WTC11 (cell line): ENCODE results near the gene CASP3. TPM values are rescaled to one million over a fixed set of nuclear protein-coding genes. Genes with fewer than 3 reads are reported as not detected.

Experiments
- ATAC-seq: fragments of 200-7000 bp; cut with Tn5 transposase; 2 replicates; pipeline ENCODE4 v1.10.0; 2021; ENCODE audit warnings: mild to moderate bottlenecking, moderate library complexity
- CTCF ChIA-PET: fragments of 300-600 bp; sonication (Branson Sonifier 250); formaldehyde crosslinking; loops from one replicate; lab custom pipeline; 2021; ENCODE audit warnings: antibody characterized with exemption; lab: Charles Lee
- POLR2A ChIA-PET: fragments of 350-600 bp; sonication (Branson Sonifier 250); formaldehyde crosslinking; loops from one replicate; lab custom pipeline; 2021; ENCODE audit warnings: antibody characterized with exemption; lab: Charles Lee
- DNase-seq: peaks from one replicate; pipeline ENCODE4 v3.0.0; 2021; ENCODE audit warnings: low spot score
- H3K27ac Mint-ChIP-seq: 2 replicates; pipeline ENCODE4 v1.8.0; 2021; ENCODE audit warnings: mixed read lengths
- H3K27me3 Mint-ChIP-seq: 2 replicates; pipeline ENCODE4 v1.8.0; 2021; ENCODE audit warnings: low read depth, mild to moderate bottlenecking, moderate library complexity, mixed read lengths
- H3K36me3 Mint-ChIP-seq: 2 replicates; pipeline ENCODE4 v1.8.0; 2021; ENCODE audit warnings: mixed read lengths
- H3K4me1 Mint-ChIP-seq: 2 replicates; pipeline ENCODE4 v1.8.0; 2022; ENCODE audit warnings: mixed read lengths
- H3K4me3 Mint-ChIP-seq: 2 replicates; pipeline ENCODE4 v1.8.0; 2021; ENCODE audit warnings: mild to moderate bottlenecking, moderate library complexity, mixed read lengths
- H3K9me3 Mint-ChIP-seq: 2 replicates; pipeline ENCODE4 v1.8.0; 2021; ENCODE audit warnings: mixed read lengths
- CBFB ChIP-seq: sonication (generic); formaldehyde crosslinking; IDR thresholded peaks from 2 replicates; pipeline ENCODE4 v1.8.1; 2022; ENCODE audit warnings: mild to moderate bottlenecking, low read depth, missing genetic modification reagents
- ERG ChIP-seq: fragments of 250-450 bp; sonication (Bioruptor Pico); IDR thresholded peaks from 2 replicates; pipeline ENCODE4 v1.8.0; 2021; ENCODE audit warnings: mild to moderate bottlenecking
- ESRRA ChIP-seq: sonication (generic); formaldehyde crosslinking; IDR thresholded peaks from 2 replicates; pipeline ENCODE4 v1.8.1; 2022; ENCODE audit warnings: mild to moderate bottlenecking, missing genetic modification reagents, borderline replicate concordance
- FOXJ3 ChIP-seq: sonication (generic); formaldehyde crosslinking; IDR thresholded peaks from 2 replicates; pipeline ENCODE4 v1.9.0; 2021; ENCODE audit warnings: missing genetic modification reagents, mild to moderate bottlenecking, borderline replicate concordance
- FOXP1 ChIP-seq: sonication (generic); formaldehyde crosslinking; IDR thresholded peaks from 2 replicates; pipeline ENCODE4 v1.8.0; 2022; ENCODE audit warnings: missing genetic modification reagents, mild to moderate bottlenecking, moderate library complexity, borderline replicate concordance
- NFE2L1 ChIP-seq: sonication (generic); formaldehyde crosslinking; IDR thresholded peaks from 2 replicates; pipeline ENCODE4 v1.8.1; 2023; ENCODE audit warnings: missing genetic modification reagents
- NFYB ChIP-seq: sonication (generic); formaldehyde crosslinking; conservative IDR thresholded peaks from 2 replicates; pipeline ENCODE4 v1.8.0; 2022; ENCODE audit warnings: low read depth, missing genetic modification reagents
- NR3C1 ChIP-seq: sonication (generic); formaldehyde crosslinking; conservative IDR thresholded peaks from 2 replicates; pipeline ENCODE4 v1.8.1; 2023; ENCODE audit warnings: low read depth, mild to moderate bottlenecking, missing genetic modification reagents
- PRRX2 ChIP-seq: fragments of 250-450 bp; sonication (Bioruptor Pico); IDR thresholded peaks from 2 replicates; pipeline ENCODE4 v1.8.0; 2021; ENCODE audit warnings: mild to moderate bottlenecking
- RORB ChIP-seq: fragments of 250-450 bp; sonication (Bioruptor Pico); IDR thresholded peaks from 2 replicates; pipeline ENCODE4 v1.9.0; 2021; ENCODE audit warnings: mild to moderate bottlenecking
- SMAD3 ChIP-seq: sonication (generic); formaldehyde crosslinking; IDR thresholded peaks from 2 replicates; pipeline ENCODE4 v1.8.0; 2022; ENCODE audit warnings: missing genetic modification reagents, mild to moderate bottlenecking, borderline replicate concordance
- SP1 ChIP-seq: sonication (generic); formaldehyde crosslinking; conservative IDR thresholded peaks from 2 replicates; pipeline ENCODE4 v1.8.1; 2022; ENCODE audit warnings: missing genetic modification reagents
- TEAD1 ChIP-seq: sonication (generic); formaldehyde crosslinking; IDR thresholded peaks from 2 replicates; pipeline ENCODE4 v1.8.0; 2022; ENCODE audit warnings: mild to moderate bottlenecking, missing genetic modification reagents
- ZBTB21 ChIP-seq: sonication (generic); formaldehyde crosslinking; IDR thresholded peaks from 2 replicates; pipeline ENCODE4 v1.8.1; 2023; ENCODE audit warnings: mild to moderate bottlenecking, missing genetic modification reagents, borderline replicate concordance
- ZNF396 ChIP-seq: fragments of 250-450 bp; sonication (Bioruptor Pico); IDR thresholded peaks from 2 replicates; pipeline ENCODE4 v1.8.0; 2021; ENCODE audit warnings: mild to moderate bottlenecking, moderate library complexity, borderline replicate concordance
- ZNF416 ChIP-seq: fragments of 250-450 bp; sonication (Bioruptor Pico); IDR thresholded peaks from 2 replicates; pipeline ENCODE4 v1.9.0; 2021; ENCODE audit warnings: mild to moderate bottlenecking, inconsistent platforms
- total RNA-seq: library from RNA; stranded (reverse); gene quantifications from 3 replicates; pipeline ENCODE4 v1.2.3, GENCODE V29; 2021
- TF ChIP-seq, protein P1 (sequence below): sonication (generic); formaldehyde crosslinking; IDR thresholded peaks from 2 replicates; pipeline ENCODE4 v1.8.0; 2022; ENCODE audit warnings: mild to moderate bottlenecking, missing genetic modification reagents
- TF ChIP-seq, protein P2 (sequence below): sonication (generic); formaldehyde crosslinking; IDR thresholded peaks from 2 replicates; pipeline ENCODE4 v1.8.1; 2023; ENCODE audit warnings: mild to moderate bottlenecking, missing genetic modification reagents, moderate library complexity
- TF ChIP-seq, protein P3 (sequence below): fragments of 250-450 bp; sonication (Bioruptor Pico); IDR thresholded peaks from 2 replicates; pipeline ENCODE4 v1.9.0; 2021; ENCODE audit warnings: moderate library complexity, mild to moderate bottlenecking, inconsistent platforms, borderline replicate concordance
- TF ChIP-seq, protein P4 (sequence below): sonication (generic); formaldehyde crosslinking; IDR thresholded peaks from 2 replicates; pipeline ENCODE4 v1.8.1; 2022; ENCODE audit warnings: low read depth, mild to moderate bottlenecking, moderate library complexity, missing genetic modification reagents, borderline replicate concordance
- TF ChIP-seq, protein P5 (sequence below): sonication (generic); formaldehyde crosslinking; IDR thresholded peaks from 2 replicates; pipeline ENCODE4 v1.8.0; 2022; ENCODE audit warnings: missing genetic modification reagents
- TF ChIP-seq, protein P6 (sequence below): fragments of 250-450 bp; sonication (Bioruptor Pico); conservative IDR thresholded peaks from 2 replicates; pipeline ENCODE4 v1.9.0; 2021; ENCODE audit warnings: mild to moderate bottlenecking

CASP3 gene
- total RNA-seq, 1 experiment from 2014 or later, result 78.9 TPM

GRCh38 chr4:184688447-184688846 lies 39.2 kb upstream of the CASP3 start (continued):
- TF ChIP-seq ERG, result no peak
- TF ChIP-seq, protein P1, sequence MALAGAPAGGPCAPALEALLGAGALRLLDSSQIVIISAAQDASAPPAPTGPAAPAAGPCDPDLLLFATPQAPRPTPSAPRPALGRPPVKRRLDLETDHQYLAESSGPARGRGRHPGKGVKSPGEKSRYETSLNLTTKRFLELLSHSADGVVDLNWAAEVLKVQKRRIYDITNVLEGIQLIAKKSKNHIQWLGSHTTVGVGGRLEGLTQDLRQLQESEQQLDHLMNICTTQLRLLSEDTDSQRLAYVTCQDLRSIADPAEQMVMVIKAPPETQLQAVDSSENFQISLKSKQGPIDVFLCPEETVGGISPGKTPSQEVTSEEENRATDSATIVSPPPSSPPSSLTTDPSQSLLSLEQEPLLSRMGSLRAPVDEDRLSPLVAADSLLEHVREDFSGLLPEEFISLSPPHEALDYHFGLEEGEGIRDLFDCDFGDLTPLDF (CRISPR knock-in tag), result no peak
- no peak for TF ChIP-seq NFE2L1 (CRISPR knock-in tag)
- TF ChIP-seq, protein P2, sequence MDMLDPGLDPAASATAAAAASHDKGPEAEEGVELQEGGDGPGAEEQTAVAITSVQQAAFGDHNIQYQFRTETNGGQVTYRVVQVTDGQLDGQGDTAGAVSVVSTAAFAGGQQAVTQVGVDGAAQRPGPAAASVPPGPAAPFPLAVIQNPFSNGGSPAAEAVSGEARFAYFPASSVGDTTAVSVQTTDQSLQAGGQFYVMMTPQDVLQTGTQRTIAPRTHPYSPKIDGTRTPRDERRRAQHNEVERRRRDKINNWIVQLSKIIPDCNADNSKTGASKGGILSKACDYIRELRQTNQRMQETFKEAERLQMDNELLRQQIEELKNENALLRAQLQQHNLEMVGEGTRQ, result no peak
- TF ChIP-seq CBFB (CRISPR knock-in tag), result no peak
- TF ChIP-seq TEAD1 (CRISPR knock-in tag), result peak; percentile 53; the same call in 1 of the 2 replicates
- TF ChIP-seq, protein P3, sequence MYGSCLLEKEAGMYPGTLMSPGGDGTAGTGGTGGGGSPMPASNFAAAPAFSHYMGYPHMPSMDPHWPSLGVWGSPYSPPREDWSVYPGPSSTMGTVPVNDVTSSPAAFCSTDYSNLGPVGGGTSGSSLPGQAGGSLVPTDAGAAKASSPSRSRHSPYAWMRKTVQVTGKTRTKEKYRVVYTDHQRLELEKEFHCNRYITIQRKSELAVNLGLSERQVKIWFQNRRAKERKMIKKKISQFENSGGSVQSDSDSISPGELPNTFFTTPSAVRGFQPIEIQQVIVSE (CRISPR knock-in tag), result no peak
- TF ChIP-seq SP1 (CRISPR knock-in tag), result no peak
- no peak for TF ChIP-seq FOXJ3
- TF ChIP-seq SMAD3 (CRISPR knock-in tag), result no peak
- TF ChIP-seq, all 79 proteins: peak for 4

GRCh38 chr4:184688005-184688404 lies 38.8 kb upstream of the CASP3 start:
- Mint-ChIP-seq H3K4me1 (peaks cover 16% of the 10 kb centered on the region), H3K4me3 (peak overlapping the region; percentile 1; the same call in 1 of the 2 replicates), H3K27me3 (no peaks in the 10 kb centered on the region), H3K9me3 (no peaks in the 10 kb centered on the region), H3K27ac (peak overlapping the region; percentile 94), H3K36me3 (peaks cover 8% of the 10 kb centered on the region; the same call in 1 of the 2 replicates)
- ATAC-seq (no peak), DNase-seq (no peak)
- ChIA-PET POLR2A (no interaction called here), CTCF (interaction anchor here (1.3 kb wide), 1 partner anchor 424 kb away, joined by 5 read pairs; no protein-coding TSS in a partner anchor)
- TF ChIP-seq NFE2L1 (CRISPR knock-in tag) (no peak), PRRX2 (no peak), ZNF396 (CRISPR knock-in tag) (no peak), SMAD3 (CRISPR knock-in tag) (no peak), NFYB (CRISPR knock-in tag) (no peak), NR3C1 (CRISPR knock-in tag) (no peak), ZBTB21 (CRISPR knock-in tag) (no peak), FOXP1 (CRISPR knock-in tag) (no peak), RORB (CRISPR knock-in tag) (no peak), SP1 (CRISPR knock-in tag) (no peak), ZNF416 (CRISPR knock-in tag) (no peak), ESRRA (CRISPR knock-in tag) (no peak)
- TF ChIP-seq, protein P4, sequence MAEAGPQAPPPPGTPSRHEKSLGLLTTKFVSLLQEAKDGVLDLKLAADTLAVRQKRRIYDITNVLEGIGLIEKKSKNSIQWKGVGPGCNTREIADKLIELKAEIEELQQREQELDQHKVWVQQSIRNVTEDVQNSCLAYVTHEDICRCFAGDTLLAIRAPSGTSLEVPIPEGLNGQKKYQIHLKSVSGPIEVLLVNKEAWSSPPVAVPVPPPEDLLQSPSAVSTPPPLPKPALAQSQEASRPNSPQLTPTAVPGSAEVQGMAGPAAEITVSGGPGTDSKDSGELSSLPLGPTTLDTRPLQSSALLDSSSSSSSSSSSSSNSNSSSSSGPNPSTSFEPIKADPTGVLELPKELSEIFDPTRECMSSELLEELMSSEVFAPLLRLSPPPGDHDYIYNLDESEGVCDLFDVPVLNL (CRISPR knock-in tag), result no peak
- TF ChIP-seq, protein P5, sequence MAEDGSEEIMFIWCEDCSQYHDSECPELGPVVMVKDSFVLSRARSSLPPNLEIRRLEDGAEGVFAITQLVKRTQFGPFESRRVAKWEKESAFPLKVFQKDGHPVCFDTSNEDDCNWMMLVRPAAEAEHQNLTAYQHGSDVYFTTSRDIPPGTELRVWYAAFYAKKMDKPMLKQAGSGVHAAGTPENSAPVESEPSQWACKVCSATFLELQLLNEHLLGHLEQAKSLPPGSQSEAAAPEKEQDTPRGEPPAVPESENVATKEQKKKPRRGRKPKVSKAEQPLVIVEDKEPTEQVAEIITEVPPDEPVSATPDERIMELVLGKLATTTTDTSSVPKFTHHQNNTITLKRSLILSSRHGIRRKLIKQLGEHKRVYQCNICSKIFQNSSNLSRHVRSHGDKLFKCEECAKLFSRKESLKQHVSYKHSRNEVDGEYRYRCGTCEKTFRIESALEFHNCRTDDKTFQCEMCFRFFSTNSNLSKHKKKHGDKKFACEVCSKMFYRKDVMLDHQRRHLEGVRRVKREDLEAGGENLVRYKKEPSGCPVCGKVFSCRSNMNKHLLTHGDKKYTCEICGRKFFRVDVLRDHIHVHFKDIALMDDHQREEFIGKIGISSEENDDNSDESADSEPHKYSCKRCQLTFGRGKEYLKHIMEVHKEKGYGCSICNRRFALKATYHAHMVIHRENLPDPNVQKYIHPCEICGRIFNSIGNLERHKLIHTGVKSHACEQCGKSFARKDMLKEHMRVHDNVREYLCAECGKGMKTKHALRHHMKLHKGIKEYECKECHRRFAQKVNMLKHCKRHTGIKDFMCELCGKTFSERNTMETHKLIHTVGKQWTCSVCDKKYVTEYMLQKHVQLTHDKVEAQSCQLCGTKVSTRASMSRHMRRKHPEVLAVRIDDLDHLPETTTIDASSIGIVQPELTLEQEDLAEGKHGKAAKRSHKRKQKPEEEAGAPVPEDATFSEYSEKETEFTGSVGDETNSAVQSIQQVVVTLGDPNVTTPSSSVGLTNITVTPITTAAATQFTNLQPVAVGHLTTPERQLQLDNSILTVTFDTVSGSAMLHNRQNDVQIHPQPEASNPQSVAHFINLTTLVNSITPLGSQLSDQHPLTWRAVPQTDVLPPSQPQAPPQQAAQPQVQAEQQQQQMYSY (CRISPR knock-in tag), result no peak
- TF ChIP-seq, protein P6, sequence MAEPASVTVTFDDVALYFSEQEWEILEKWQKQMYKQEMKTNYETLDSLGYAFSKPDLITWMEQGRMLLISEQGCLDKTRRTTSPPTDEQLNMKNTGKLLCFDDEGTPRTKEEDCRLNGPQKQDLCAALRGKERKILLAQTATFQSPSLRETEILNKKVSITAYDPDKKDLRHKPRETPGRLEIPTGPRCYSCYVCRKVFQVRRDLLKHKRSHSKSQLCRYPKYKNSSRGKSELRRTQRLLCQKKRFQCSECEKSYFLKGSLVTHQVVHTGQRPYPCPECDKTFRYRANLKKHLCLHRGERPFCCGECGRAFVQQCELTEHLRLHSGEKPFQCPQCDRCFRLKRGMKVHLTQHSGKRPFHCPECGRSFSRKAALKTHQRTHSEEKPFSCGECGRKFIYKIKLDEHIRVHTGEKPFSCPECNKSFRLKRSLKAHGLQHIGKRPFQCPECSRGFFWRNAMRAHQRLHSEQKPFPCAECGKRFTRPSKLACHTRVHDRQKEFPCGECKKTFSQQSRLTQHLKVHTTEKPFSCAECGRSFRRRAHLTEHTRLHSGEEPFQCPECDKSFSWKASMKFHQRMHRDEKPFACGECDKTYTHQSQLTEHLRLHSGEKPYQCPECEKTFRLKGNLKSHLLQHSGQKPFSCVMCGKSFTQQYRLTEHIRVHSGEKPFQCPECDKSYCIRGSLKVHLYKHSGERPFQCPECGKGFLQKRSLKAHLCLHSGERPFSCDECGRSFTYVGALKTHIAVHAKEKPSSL (CRISPR knock-in tag), result no peak
